GM12872 (cell line): ENCODE results near the gene CAPN3.

ENCODE experiments used
- CTCF ChIP-seq: IDR thresholded peaks from 3 replicates; pipeline ENCODE4 v1.5.1; 2011; ENCODE audit warnings: low read depth, mild to moderate bottlenecking, low read length, moderate library complexity; ENCODE audit not compliant: insufficient read depth

CAPN3 gene

GRCh38 chr15:42456971-42457370 lies 97.7 kb downstream of the CAPN3 start:
- no peak for TF ChIP-seq CTCF

GRCh38 chr15:42457445-42458442 lies 98.4 kb downstream of the CAPN3 start:
- no peak for TF ChIP-seq CTCF

- TF ChIP-seq CTCF, result no peak
Measured at GRCh38 chr15:42461261-42461660, 102.0 kb downstream of the CAPN3 start.
